ENCODE data around the gene MAPK10. TPM values are rescaled to one million over a fixed set of nuclear protein-coding genes. Genes with fewer than 3 reads are reported as not detected.

Gene MAPK10
- total RNA-seq, 1 donor from 2014 or later: 25.2 TPM

- no peak for TF ChIP-seq CTCF (IDR thresholded peaks at IDR 0.05; ENCODE audit: unreplicated experiment)
- DNase-seq (ENCODE audit: low spot score in 2 of 2, unreplicated experiment in 2 of 2): no peak
- Mint-ChIP-seq H3K27ac (peak overlapping the region; percentile 33), H3K36me3 (peaks cover 9% of the 10 kb centered on the region), H3K4me3 (no peak overlapping the region), H3K27me3 (ENCODE audit: low read depth) (no peaks in the 10 kb centered on the region), H3K4me1 (peaks cover 13% of the 10 kb centered on the region), H3K9me3 (peaks cover 25% of the 10 kb centered on the region)
Observed at GRCh38 chr4:86233681-86234080, 126.2 kb downstream of the MAPK10 start.

DNA sequence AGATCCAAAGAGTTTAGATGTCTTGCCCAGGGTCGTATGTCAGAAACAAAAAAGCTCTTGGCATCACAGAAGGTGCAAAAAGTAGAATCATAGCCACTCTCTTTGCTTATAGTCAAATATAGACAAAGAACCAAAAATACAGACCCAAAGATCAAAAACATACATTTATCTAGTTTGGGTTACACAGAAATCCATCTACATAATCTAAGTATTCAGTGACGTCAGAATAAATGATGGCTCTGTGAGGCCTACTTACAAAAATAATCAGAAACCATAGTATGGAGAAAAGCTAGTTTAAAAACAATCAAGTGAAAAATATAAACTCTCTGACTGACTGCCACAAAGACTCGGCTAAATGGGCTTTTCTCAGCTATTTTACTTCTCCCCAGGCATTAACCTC is 126.8 kb downstream of the MAPK10 start:
- TF ChIP-seq CTCF (IDR thresholded peaks at IDR 0.05; ENCODE audit: unreplicated experiment): no peak
- peaks cover 13% of the 10 kb centered on the region for H3K4me1 Mint-ChIP-seq
- H3K27ac Mint-ChIP-seq: peak overlapping the region; percentile 33
- no peak overlapping the region for H3K4me3 Mint-ChIP-seq
- peaks cover 5% of the 10 kb centered on the region for H3K36me3 Mint-ChIP-seq
- no peaks in the 10 kb centered on the region for H3K27me3 Mint-ChIP-seq (ENCODE audit: low read depth)
- DNase-seq (ENCODE audit: low spot score in 2 of 2, unreplicated experiment in 2 of 2): no peak
- H3K9me3 Mint-ChIP-seq: peaks cover 19% of the 10 kb centered on the region

DNA sequence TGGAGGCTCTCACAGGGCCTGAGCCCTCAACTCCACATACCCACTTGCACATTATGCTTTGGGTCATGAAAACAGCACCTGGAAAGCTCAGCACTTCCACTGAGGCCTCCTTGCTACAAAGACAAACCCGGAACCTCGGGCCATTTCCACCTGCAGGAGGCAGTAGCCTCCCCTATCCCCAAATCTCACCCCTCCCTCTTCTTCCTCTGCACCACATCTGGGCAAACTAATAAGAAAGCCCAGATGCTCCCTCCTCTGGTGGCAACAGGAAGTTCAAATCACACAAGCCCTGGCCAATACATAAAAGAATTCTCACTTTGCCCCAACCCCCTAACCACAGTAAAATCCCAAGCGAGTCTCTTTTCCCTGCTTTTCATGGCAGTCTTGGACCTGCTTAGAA is 136.4 kb downstream of the MAPK10 start:
- peaks cover 5% of the 10 kb centered on the region for H3K9me3 Mint-ChIP-seq
- TF ChIP-seq CTCF (IDR thresholded peaks at IDR 0.05; ENCODE audit: unreplicated experiment): peak; percentile 47
- H3K36me3 Mint-ChIP-seq: no peaks in the 10 kb centered on the region
- DNase-seq (ENCODE audit: low spot score in 2 of 2, unreplicated experiment in 2 of 2): no peak
- H3K27me3 Mint-ChIP-seq (ENCODE audit: low read depth): no peaks in the 10 kb centered on the region
- H3K27ac Mint-ChIP-seq: no peak overlapping the region
- H3K4me1 Mint-ChIP-seq: peaks cover 8% of the 10 kb centered on the region
- H3K4me3 Mint-ChIP-seq: no peak overlapping the region

DNA sequence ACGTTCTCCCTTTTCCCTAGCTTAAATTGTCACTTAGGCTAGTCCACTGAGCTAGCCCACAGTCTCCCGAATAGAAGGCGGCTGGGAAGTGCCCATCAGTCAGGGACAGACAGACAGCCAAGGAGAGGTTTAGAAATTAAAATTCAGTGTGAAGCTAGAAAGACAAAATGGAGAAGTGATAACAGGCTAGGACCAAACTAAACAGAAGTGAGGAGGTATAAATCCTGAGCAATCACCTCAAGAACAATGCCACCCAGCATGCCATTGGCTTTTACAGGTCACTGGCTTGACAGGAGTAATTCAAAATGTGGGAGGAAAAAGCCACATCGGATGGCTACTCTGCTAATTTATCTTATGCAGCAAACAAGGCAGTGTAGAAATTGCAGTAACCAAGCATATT is 138.9 kb downstream of the MAPK10 start:
- Mint-ChIP-seq H3K36me3 (no peaks in the 10 kb centered on the region), H3K4me3 (no peak overlapping the region), H3K27ac (no peak overlapping the region), H3K27me3 (ENCODE audit: low read depth) (no peaks in the 10 kb centered on the region), H3K9me3 (peaks cover 5% of the 10 kb centered on the region), H3K4me1 (peaks cover 9% of the 10 kb centered on the region)
- no peak for TF ChIP-seq CTCF (IDR thresholded peaks at IDR 0.05; ENCODE audit: unreplicated experiment)
- DNase-seq (ENCODE audit: low spot score in 2 of 2, unreplicated experiment in 2 of 2): no peak

GRCh38 chr4:86220121-86220520 is 139.7 kb downstream of the MAPK10 start:
- H3K27me3 Mint-ChIP-seq (ENCODE audit: low read depth): no peaks in the 10 kb centered on the region

More at GRCh38 chr4:86220121-86220520, 139.7 kb downstream of the MAPK10 start:
- Mint-ChIP-seq H3K27ac (no peak overlapping the region), H3K4me3 (no peak overlapping the region), H3K4me1 (peaks cover 9% of the 10 kb centered on the region), H3K36me3 (peaks cover 2% of the 10 kb centered on the region), H3K9me3 (peaks cover 7% of the 10 kb centered on the region)
- DNase-seq (ENCODE audit: low spot score in 2 of 2, unreplicated experiment in 2 of 2): no peak
- TF ChIP-seq CTCF (IDR thresholded peaks at IDR 0.05; ENCODE audit: unreplicated experiment): no peak
